ENCODE data around the gene PRCD. TPM values are rescaled to one million over a fixed set of nuclear protein-coding genes. Genes with fewer than 3 reads are reported as not detected.
"Not testable (repeated sequence)": the region's sequence is repeated elsewhere in the genome, so short reads cannot be mapped to it uniquely, and the experiment has no call there.

The PRCD gene
- total RNA-seq, 5 donors from 2014 or later (not counting 1 experiment from before 2014, with no cell fraction given), result 0.66 to 1.3 (median 0.92) TPM

- Histone ChIP-seq H3K36me3 (ENCODE audit: control insufficient read depth in 2 of 2, extremely low read depth in 1 of 2, insufficient read depth in 1 of 2, low read length in 1 of 2) (no peaks in the 10 kb centered on the region), H3K4me3 (ENCODE audit: control insufficient read depth in 1 of 2, extremely low read depth in 1 of 2, low read length in 1 of 2) (no peak overlapping the region), H3K4me1 (ENCODE audit: control insufficient read depth in 1 of 2, extremely low read depth in 1 of 2, insufficient read depth in 2 of 2, low read length in 2 of 2) (peaks cover 7 to 38% of the 10 kb centered on the region in 2 experiments), H3K9me3 (no peaks in the 10 kb centered on the region), H3K27me3 (replicated peaks in 1 of 2; ENCODE audit: control insufficient read depth in 2 of 2, extremely low read depth in 1 of 2, insufficient read depth in 2 of 2, low read length in 1 of 2) (peaks cover 0 to 32% of the 10 kb centered on the region in 2 experiments), H3K27ac (ENCODE audit: low read length) (no peak overlapping the region)
- Mint-ChIP-seq H3K9me3 (no peaks in the 10 kb centered on the region), H3K36me3 (no peaks in the 10 kb centered on the region), H3K27me3 (peaks cover 4 to 18% of the 10 kb centered on the region in 2 donors), H3K27ac (no peak overlapping the region), H3K4me3 (peak overlapping the region in 1 of 3 donors; percentile 9), H3K4me1 (peaks cover 20 to 32% (median 24%) of the 10 kb centered on the region in 3 donors)
- DNase-seq (no peak), ATAC-seq (replicated peaks in 1 of 4) (no peak)
- CTCF ChIA-PET, result no interaction called here
- POLR2A ChIA-PET, result no interaction called here
- WGBS (ENCODE audit: insufficient coverage), result 88% methylated on average over 14 of the region's 18 CpGs
Measured at GRCh38 chr17:76531486-76532038, 8.3 kb upstream of the PRCD start.

- Histone ChIP-seq H3K36me3 (ENCODE audit: control insufficient read depth in 2 of 2, extremely low read depth in 1 of 2, insufficient read depth in 1 of 2, low read length in 1 of 2) (no peaks in the 10 kb centered on the region), H3K4me1 (ENCODE audit: control insufficient read depth in 1 of 2, extremely low read depth in 1 of 2, insufficient read depth in 2 of 2, low read length in 2 of 2) (peaks cover 7 to 37% of the 10 kb centered on the region in 2 experiments), H3K9me3 (no peaks in the 10 kb centered on the region), H3K4me3 (ENCODE audit: control insufficient read depth in 1 of 2, extremely low read depth in 1 of 2, low read length in 1 of 2) (no peak overlapping the region), H3K27ac (ENCODE audit: low read length) (no peak overlapping the region), H3K27me3 (replicated peaks in 1 of 2; ENCODE audit: control insufficient read depth in 2 of 2, extremely low read depth in 1 of 2, insufficient read depth in 2 of 2, low read length in 1 of 2) (peaks cover 0 to 38% of the 10 kb centered on the region in 2 experiments)
- ChIA-PET CTCF (no interaction called here), POLR2A (no interaction called here)
- DNase-seq (no peak), ATAC-seq (replicated peaks in 1 of 4) (no peak)
- peaks cover 4 to 22% of the 10 kb centered on the region in 2 donors for H3K27me3 Mint-ChIP-seq
- H3K4me3 Mint-ChIP-seq, result peak overlapping the region in 1 of 3 donors; percentile 9
- peaks cover 17 to 33% (median 23%) of the 10 kb centered on the region in 3 donors for H3K4me1 Mint-ChIP-seq
- H3K9me3 Mint-ChIP-seq, result no peaks in the 10 kb centered on the region
- H3K27ac Mint-ChIP-seq, result peak overlapping the region in 1 of 2 donors; percentile 34
- WGBS (ENCODE audit: insufficient coverage), result 98% methylated on average over 5 of the region's 8 CpGs
- no peaks in the 10 kb centered on the region for H3K36me3 Mint-ChIP-seq
Measured at GRCh38 chr17:76532072-76532651, 7.7 kb upstream of the PRCD start.

- H3K27ac ChIP-seq (ENCODE audit: low read length); ATAC-seq (replicated peaks in 1 of 4); H3K9me3 ChIP-seq; POLR2A ChIA-PET; CTCF ChIA-PET; H3K36me3 Mint-ChIP-seq; DNase-seq; H3K4me3 ChIP-seq (ENCODE audit: control insufficient read depth in 1 of 2, extremely low read depth in 1 of 2, low read length in 1 of 2); H3K9me3 Mint-ChIP-seq; H3K4me3 Mint-ChIP-seq; H3K36me3 ChIP-seq (ENCODE audit: control insufficient read depth in 2 of 2, extremely low read depth in 1 of 2, insufficient read depth in 1 of 2, low read length in 1 of 2): not testable (repeated sequence)
- WGBS (ENCODE audit: insufficient coverage), result 97% methylated on average over 5 of the region's 9 CpGs
- peaks cover 8 to 23% (median 13%) of the 10 kb centered on the region in 3 donors for H3K4me1 Mint-ChIP-seq
- Histone ChIP-seq H3K27me3 (replicated peaks in 1 of 2; ENCODE audit: control insufficient read depth in 2 of 2, extremely low read depth in 1 of 2, insufficient read depth in 2 of 2, low read length in 1 of 2) (peaks cover 0 to 45% of the 10 kb centered on the region in 2 experiments), H3K4me1 (ENCODE audit: control insufficient read depth in 1 of 2, extremely low read depth in 1 of 2, insufficient read depth in 2 of 2, low read length in 2 of 2) (peaks cover under 1 to 28% of the 10 kb centered on the region in 2 experiments)
- H3K27ac Mint-ChIP-seq, result peak overlapping the region in 1 of 2 donors; percentile 61
- H3K27me3 Mint-ChIP-seq, result peaks cover 4 to 27% of the 10 kb centered on the region in 2 donors
Measured at GRCh38 chr17:76533640-76534359, 6.0 kb upstream of the PRCD start.

- ChIA-PET CTCF (no interaction called here), POLR2A (no interaction called here)
- Histone ChIP-seq H3K4me1 (ENCODE audit: control insufficient read depth in 1 of 2, extremely low read depth in 1 of 2, insufficient read depth in 2 of 2, low read length in 2 of 2) (peaks cover 0 to 15% of the 10 kb centered on the region in 2 experiments), H3K27ac (ENCODE audit: low read length) (no peak overlapping the region), H3K9me3 (no peaks in the 10 kb centered on the region), H3K36me3 (ENCODE audit: control insufficient read depth in 2 of 2, extremely low read depth in 1 of 2, insufficient read depth in 1 of 2, low read length in 1 of 2) (no peaks in the 10 kb centered on the region), H3K27me3 (replicated peaks in 1 of 2; ENCODE audit: control insufficient read depth in 2 of 2, extremely low read depth in 1 of 2, insufficient read depth in 2 of 2, low read length in 1 of 2) (peaks cover 4 to 49% of the 10 kb centered on the region in 2 experiments), H3K4me3 (ENCODE audit: control insufficient read depth in 1 of 2, extremely low read depth in 1 of 2, low read length in 1 of 2) (no peak overlapping the region)
- ATAC-seq (replicated peaks in 1 of 4) (no peak), DNase-seq (no peak)
- H3K9me3 Mint-ChIP-seq, result no peaks in the 10 kb centered on the region
- H3K4me3 Mint-ChIP-seq, result no peak overlapping the region
- no peaks in the 10 kb centered on the region for H3K36me3 Mint-ChIP-seq
- 70% methylated on average over 5 of the region's 7 CpGs for WGBS (ENCODE audit: insufficient coverage)
- H3K27me3 Mint-ChIP-seq, result peaks cover 13 to 37% of the 10 kb centered on the region in 2 donors
- H3K4me1 Mint-ChIP-seq, result peaks cover 7 to 22% (median 15%) of the 10 kb centered on the region in 3 donors
- no peak overlapping the region for H3K27ac Mint-ChIP-seq
Measured at GRCh38 chr17:76534831-76535732, 4.8 kb upstream of the PRCD start.

GRCh38 chr17:76535788-76536510, 3.9 kb upstream of the PRCD start:
- Histone ChIP-seq H3K9me3 (no peaks in the 10 kb centered on the region), H3K27me3 (replicated peaks in 1 of 2; ENCODE audit: control insufficient read depth in 2 of 2, extremely low read depth in 1 of 2, insufficient read depth in 2 of 2, low read length in 1 of 2) (peaks cover 4 to 58% of the 10 kb centered on the region in 2 experiments), H3K4me3 (ENCODE audit: control insufficient read depth in 1 of 2, extremely low read depth in 1 of 2, low read length in 1 of 2) (no peak overlapping the region), H3K36me3 (ENCODE audit: control insufficient read depth in 2 of 2, extremely low read depth in 1 of 2, insufficient read depth in 1 of 2, low read length in 1 of 2) (no peaks in the 10 kb centered on the region), H3K4me1 (ENCODE audit: control insufficient read depth in 1 of 2, extremely low read depth in 1 of 2, insufficient read depth in 2 of 2, low read length in 2 of 2) (peaks cover 0 to 14% of the 10 kb centered on the region in 2 experiments), H3K27ac (ENCODE audit: low read length) (no peak overlapping the region)
- 80% methylated on average over 16 of the region's 19 CpGs for WGBS (ENCODE audit: insufficient coverage)
- ATAC-seq (replicated peaks in 1 of 4) (no peak), DNase-seq (no peak)
- H3K36me3 Mint-ChIP-seq, result no peaks in the 10 kb centered on the region
- ChIA-PET POLR2A (interaction anchor here in 1 of 2 donors (0.6 kb wide), 1 partner anchor 675 kb away, joined by 5 read pairs; no protein-coding TSS in a partner anchor), CTCF (no interaction called here)
- no peaks in the 10 kb centered on the region for H3K9me3 Mint-ChIP-seq
- H3K4me1 Mint-ChIP-seq, result peaks cover 5 to 16% (median 15%) of the 10 kb centered on the region in 3 donors
- no peak overlapping the region for H3K4me3 Mint-ChIP-seq
- H3K27ac Mint-ChIP-seq, result peak overlapping the region in 1 of 2 donors; percentile 16
- peaks cover 13 to 43% of the 10 kb centered on the region in 2 donors for H3K27me3 Mint-ChIP-seq

All from T-cell (primary cell).